ENCODE results near the gene PKP1.

The PKP1 gene

DNA sequence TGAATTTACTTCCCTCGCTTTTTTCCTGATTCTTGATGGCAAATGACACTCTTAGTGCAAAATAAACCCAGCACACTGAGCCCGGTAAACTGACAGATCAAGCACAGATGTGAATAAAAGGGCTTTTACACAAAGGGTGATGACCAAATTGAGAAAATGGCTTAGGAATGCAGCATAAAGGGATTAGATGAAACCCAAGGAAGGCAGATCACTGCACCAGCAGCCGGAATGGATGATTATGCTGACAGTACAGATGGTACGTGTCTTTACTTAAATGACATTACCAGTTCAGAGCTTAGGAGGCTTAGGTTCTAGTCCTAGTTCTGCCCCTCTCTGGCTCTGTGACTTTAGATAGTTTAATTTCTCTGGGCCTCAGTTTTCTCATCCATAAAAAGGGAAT is 12.0 kb downstream of the PKP1 start:
- DNase-seq (ENCODE audit: low read depth, low spot score) = no peak
- TF ChIP-seq, protein P1, sequence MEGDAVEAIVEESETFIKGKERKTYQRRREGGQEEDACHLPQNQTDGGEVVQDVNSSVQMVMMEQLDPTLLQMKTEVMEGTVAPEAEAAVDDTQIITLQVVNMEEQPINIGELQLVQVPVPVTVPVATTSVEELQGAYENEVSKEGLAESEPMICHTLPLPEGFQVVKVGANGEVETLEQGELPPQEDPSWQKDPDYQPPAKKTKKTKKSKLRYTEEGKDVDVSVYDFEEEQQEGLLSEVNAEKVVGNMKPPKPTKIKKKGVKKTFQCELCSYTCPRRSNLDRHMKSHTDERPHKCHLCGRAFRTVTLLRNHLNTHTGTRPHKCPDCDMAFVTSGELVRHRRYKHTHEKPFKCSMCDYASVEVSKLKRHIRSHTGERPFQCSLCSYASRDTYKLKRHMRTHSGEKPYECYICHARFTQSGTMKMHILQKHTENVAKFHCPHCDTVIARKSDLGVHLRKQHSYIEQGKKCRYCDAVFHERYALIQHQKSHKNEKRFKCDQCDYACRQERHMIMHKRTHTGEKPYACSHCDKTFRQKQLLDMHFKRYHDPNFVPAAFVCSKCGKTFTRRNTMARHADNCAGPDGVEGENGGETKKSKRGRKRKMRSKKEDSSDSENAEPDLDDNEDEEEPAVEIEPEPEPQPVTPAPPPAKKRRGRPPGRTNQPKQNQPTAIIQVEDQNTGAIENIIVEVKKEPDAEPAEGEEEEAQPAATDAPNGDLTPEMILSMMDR (IDR thresholded peaks at IDR 0.05; ENCODE audit: low read depth, low read length) = no peak
- in situ Hi-C loops (cut with HindIII; ENCODE audit: low sequenced_read_pairs) = no loop called here
- H3K4me3 ChIP-seq (ENCODE audit: low read depth, low read length) = no peak overlapping the region

DNA sequence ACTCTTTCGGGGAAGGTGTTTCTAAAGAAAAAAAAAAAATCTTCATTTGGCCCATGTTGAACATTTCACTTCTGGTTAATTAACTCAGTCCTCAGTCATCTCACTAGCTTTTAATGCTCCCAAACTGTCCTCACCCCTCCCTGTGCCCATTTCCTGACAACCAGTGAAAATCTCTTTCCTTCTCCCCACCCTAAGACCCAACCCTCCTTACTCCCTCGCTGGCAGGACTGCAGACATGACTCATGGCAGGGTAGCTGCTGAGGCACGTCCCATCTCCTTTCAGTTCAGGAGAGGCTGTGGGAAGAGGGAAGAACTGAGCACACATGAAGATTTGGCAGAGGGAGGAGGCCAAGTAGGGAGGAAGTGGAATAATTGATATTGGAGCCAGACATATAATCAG is 12.6 kb downstream of the PKP1 start:
- no peak overlapping the region for H3K4me3 ChIP-seq (ENCODE audit: low read depth, low read length)
- in situ Hi-C loops (cut with HindIII; ENCODE audit: low sequenced_read_pairs) = no loop called here
- TF ChIP-seq, protein P1 (IDR thresholded peaks at IDR 0.05; ENCODE audit: low read depth, low read length) = no peak
- peak; percentile 64 for DNase-seq (ENCODE audit: low read depth, low spot score)

DNA sequence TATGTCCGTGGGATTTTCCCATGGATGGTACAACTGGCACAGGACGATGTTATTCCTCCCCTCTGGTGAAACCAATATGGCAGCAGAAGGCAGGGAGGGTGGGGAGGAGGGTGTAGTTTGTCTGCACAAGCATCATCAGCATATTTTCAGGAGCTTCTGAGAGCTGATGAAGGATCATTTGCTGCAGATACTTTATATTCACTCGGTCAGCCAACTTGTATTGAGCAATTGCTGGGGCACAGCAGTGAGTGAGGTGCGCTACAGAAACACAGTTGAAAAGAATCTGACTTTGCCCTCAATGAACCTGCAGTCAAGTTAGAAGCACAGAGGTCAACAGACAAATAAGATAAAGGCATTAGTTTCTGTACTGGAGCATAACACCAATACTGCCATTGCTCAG is 13.0 kb downstream of the PKP1 start:
- in situ Hi-C loops (cut with HindIII; ENCODE audit: low sequenced_read_pairs) = no loop called here
- no peak overlapping the region for H3K4me3 ChIP-seq (ENCODE audit: low read depth, low read length)
- DNase-seq (ENCODE audit: low read depth, low spot score) = no peak
- TF ChIP-seq, protein P1 (IDR thresholded peaks at IDR 0.05; ENCODE audit: low read depth, low read length) = no peak

DNA sequence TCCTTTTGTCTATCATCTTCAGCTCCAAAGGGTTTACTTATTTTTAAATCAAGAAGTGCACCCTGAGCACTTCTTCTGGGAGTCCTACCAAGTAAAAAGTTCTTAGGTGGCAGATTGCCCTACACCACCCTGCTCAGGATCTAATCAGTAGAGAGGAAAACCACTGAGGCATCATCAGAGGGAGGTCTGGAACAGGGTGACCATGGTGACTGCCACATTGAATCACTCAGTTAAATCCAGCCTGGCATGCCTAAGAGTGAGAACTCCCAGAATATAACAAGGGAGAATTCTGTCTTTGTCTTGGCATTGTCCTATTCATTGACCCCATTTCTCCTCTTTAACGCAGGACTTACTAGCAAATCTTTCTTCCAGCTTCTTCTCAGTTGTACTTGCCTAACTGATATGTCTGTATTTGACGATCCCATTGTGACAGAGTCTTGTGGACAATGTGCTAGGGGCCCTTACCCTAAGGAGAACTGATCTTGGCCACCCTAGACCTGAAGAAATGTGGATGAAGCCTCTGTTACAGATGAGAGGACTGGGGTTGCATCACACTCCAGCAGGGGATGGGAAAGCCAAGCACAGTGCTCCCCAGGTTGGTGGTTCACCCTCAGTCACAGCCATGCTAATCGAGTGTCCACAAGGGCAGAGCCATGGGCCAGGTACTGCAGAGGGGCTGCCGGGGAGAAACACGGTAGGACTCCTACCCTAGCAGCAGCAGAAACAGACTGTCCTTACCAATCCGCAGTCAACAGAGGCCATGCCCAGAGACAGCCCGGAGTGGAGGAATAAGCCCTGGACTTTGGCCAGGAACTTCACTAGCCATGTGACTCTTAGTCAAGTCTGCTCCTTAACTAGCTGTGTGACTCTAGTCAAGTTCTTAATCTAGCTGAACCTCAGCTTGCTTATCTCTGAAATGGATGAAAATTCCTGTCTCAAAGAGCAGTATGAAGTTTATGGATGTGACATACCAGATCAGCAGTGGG is 15.4 kb downstream of the PKP1 start:
- TF ChIP-seq, protein P1 (IDR thresholded peaks at IDR 0.05; ENCODE audit: low read depth, low read length) = no peak
- no peak for DNase-seq (ENCODE audit: low read depth, low spot score)
- no peak overlapping the region for H3K4me3 ChIP-seq (ENCODE audit: low read depth, low read length)
- in situ Hi-C loops (cut with HindIII; ENCODE audit: low sequenced_read_pairs) = no loop called here

- TF ChIP-seq, protein P1 (IDR thresholded peaks at IDR 0.05; ENCODE audit: low read depth, low read length) = no peak
- DNase-seq (ENCODE audit: low read depth, low spot score) = peak; percentile 34
- H3K4me3 ChIP-seq (ENCODE audit: low read depth, low read length) = no peak overlapping the region
- in situ Hi-C loops (cut with HindIII; ENCODE audit: low sequenced_read_pairs) = no loop called here
These were observed 16.7 kb downstream of the PKP1 start for GRCh38 chr1:201299968-201300367.

GRCh38 chr1:201300641-201301040 is 17.3 kb downstream of the PKP1 start:
- in situ Hi-C loops (cut with HindIII; ENCODE audit: low sequenced_read_pairs) = no loop called here
- TF ChIP-seq, protein P1 (IDR thresholded peaks at IDR 0.05; ENCODE audit: low read depth, low read length) = no peak
- no peak overlapping the region for H3K4me3 ChIP-seq (ENCODE audit: low read depth, low read length)
- no peak for DNase-seq (ENCODE audit: low read depth, low spot score)
